ENCODE data around the gene FAT4. TPM values are rescaled to one million over a fixed set of nuclear protein-coding genes. Genes with fewer than 3 reads are reported as not detected.

FAT4 gene
- total and polyA plus RNA-seq, 9 of the 15 experiments (the other 6 are each of a cell fraction or from before 2014, with no cell fraction given), result 0.01 TPM; not detected in 8

GRCh38 chr4:125358453-125358852, 43.7 kb downstream of the FAT4 start:
- Histone ChIP-seq H4K20me1 (replicated peaks; ENCODE audit: control insufficient read depth, insufficient read depth, low read length) (no peaks in the 10 kb centered on the region), H3K9ac (ENCODE audit: insufficient read depth in 1 of 2, low read depth in 2 of 2, low read length in 2 of 2) (no peak overlapping the region), H3K4me3 (no peak overlapping the region), H3K36me3 (ENCODE audit: control insufficient read depth, insufficient read depth, low read length) (no peaks in the 10 kb centered on the region), H3K4me2 (ENCODE audit: insufficient read depth, low read length) (no peak overlapping the region), H3K9me3 (replicated peaks; ENCODE audit: control insufficient read depth, insufficient read depth, low read depth, low read length) (no peaks in the 10 kb centered on the region), H3K27me3 (ENCODE audit: control insufficient read depth in 2 of 2, insufficient read depth in 2 of 2, low read length in 2 of 2) (no peaks in the 10 kb centered on the region), H3K9me1 (ENCODE audit: control insufficient read depth, insufficient read depth, low read length) (no peaks in the 10 kb centered on the region), H3K4me1 (replicated peaks in 1 of 2; ENCODE audit: control insufficient read depth in 2 of 2, insufficient read depth in 2 of 2, low read length in 2 of 2) (no peaks in the 10 kb centered on the region), H3K79me2 (ENCODE audit: control insufficient read depth, insufficient read depth, low read length) (no peaks in the 10 kb centered on the region), H3K27ac (ENCODE audit: extremely low read depth, low read depth, low read length) (no peak overlapping the region), H2AFZ (ENCODE audit: low read depth, low read length) (no peak overlapping the region)
- WGBS (ENCODE audit: insufficient coverage, low coverage, missing lambda C conversion rate), result 0% methylated on average over 6 of the region's 6 CpGs
- POLR2A ChIA-PET, result no interaction called here
- BruUV-seq (replicated peaks), result no TSS peak
- intact Hi-C loops (cut with micrococcal nuclease), result no loop called here
- FAIRE-seq, result no peak
- CTCF ChIA-PET (ENCODE audit: low intra/inter-chr PET ratio), result no interaction called here
- in situ Hi-C loops (cut with MboI), result no loop called here
- ATAC-seq, result no peak
- no peak for DNase-seq (ENCODE audit: extremely low read depth in 1 of 4, low spot score in 3 of 4)
- TF ChIP-seq ZNF79 (CRISPR knock-in tag; IDR thresholded peaks at IDR 0.05; ENCODE audit: low read depth) (no peak), SUPT5H (IDR thresholded peaks at IDR 0.05) (no peak), MCM2 (IDR thresholded peaks at IDR 0.05; ENCODE audit: low read depth) (no peak), KLF10 (CRISPR knock-in tag; IDR thresholded peaks at IDR 0.05) (no peak), VEZF1 (CRISPR knock-in tag; IDR thresholded peaks at IDR 0.05) (no peak), NFIX (CRISPR knock-in tag; IDR thresholded peaks at IDR 0.05; ENCODE audit: low read depth) (no peak), MTA2 (IDR thresholded peaks at IDR 0.05; ENCODE audit: low read depth) (no peak), ZNF41 (CRISPR knock-in tag; conservative IDR thresholded peaks at IDR 0.05) (no peak), ZNF407 (IDR thresholded peaks at IDR 0.05; ENCODE audit: low read depth) (no peak), KAT8 (IDR thresholded peaks at IDR 0.05; ENCODE audit: low read depth) (no peak), BRF2 (IDR thresholded peaks at IDR 0.05; ENCODE audit: borderline replicate concordance, insufficient read depth, insufficient read length) (no peak), CCAR2 (IDR thresholded peaks at IDR 0.05; ENCODE audit: low read depth, low read length) (no peak), ZBTB1 (CRISPR knock-in tag; IDR thresholded peaks at IDR 0.05; ENCODE audit: borderline replicate concordance, low read depth) (no peak)
